Left lung (tissue), 10 donors: ENCODE data around the gene APELA. TPM values are rescaled to one million over a fixed set of nuclear protein-coding genes. Genes with fewer than 3 reads are reported as not detected.
"Not testable (repeated sequence)": the region's sequence is repeated elsewhere in the genome, so short reads cannot be mapped to it uniquely, and the experiment has no call there.

Source experiments
- ATAC-seq: fragments of 200-7000 bp; cut with Tn5 transposase; one replicate; pipeline ENCODE4 v1.9.1; 2020; ENCODE audit warnings: moderate library complexity
- DNase-seq, 4 donors: peaks; one replicate each; pipeline ENCODE4 v3.0.0-alpha.2; 2013 to 2020
- H3K27ac ChIP-seq, 2 donors: fragments of 200-600 bp; sonication (generic) in 1 of 2; one replicate each; pipeline versions ENCODE4 v1.5.0 to v1.8.0; 2020 to 2021
- H3K27me3 ChIP-seq, 2 donors: fragments of 200-600 bp; sonication (generic) in 1 of 2; one replicate each; pipeline versions ENCODE4 v1.5.0 to v1.8.0; 2020 to 2021
- H3K36me3 ChIP-seq, 2 donors: fragments of 200-600 bp; sonication (generic) in 1 of 2; one replicate each; pipeline versions ENCODE4 v1.5.0 to v1.8.0; 2020 to 2021
- H3K4me1 ChIP-seq, 2 donors: fragments of 200-600 bp; one replicate each; pipeline ENCODE4 v1.8.0; 2021
- H3K4me3 ChIP-seq, 2 donors: fragments of 200-600 bp; sonication (generic) in 1 of 2; one replicate each; pipeline versions ENCODE4 v1.5.0 to v1.8.0; 2020 to 2021; ENCODE audit warnings: mild to moderate bottlenecking in 1 of 2
- H3K9me3 ChIP-seq, 2 donors: fragments of 200-600 bp; sonication (generic) in 1 of 2; one replicate each; pipeline versions ENCODE4 v1.5.0 to v1.8.0; 2020 to 2021
- intact Hi-C, 2 donors: fragments of 100-400 bp; cut with DNase I; formaldehyde crosslinking; loops; one replicate each; pipeline versions ENCODE4 v1.11.2 to v1.14.2; 2022
- polyA plus RNA-seq, 6 donors: library from polyadenylated mRNA; unstranded; fragments of 120-200 nt; gene quantifications; one replicate each; pipeline ENCODE4 v1.2.1, GENCODE V29; 2013; ENCODE audit not compliant: insufficient read length in 6 of 6
- total RNA-seq, 2 donors: library from RNA; stranded (reverse); fragmentation: NEBNext Ultra II Directional; extraction: Animal tissue kit (Norgen Biotek cat#: 25700); gene quantifications; one replicate each; pipeline ENCODE4 v1.2.1, GENCODE V29; 2021
- TF ChIP-seq, protein P1 (sequence below), 2 donors: fragments of 200-600 bp; sonication (generic) in 1 of 2; IDR thresholded peaks; one replicate each; pipeline versions ENCODE4 v1.5.0 to v1.8.0; 2021; ENCODE audit warnings: antibody characterized with exemption in 2 of 2
- donor health status: DM: no; HTN: yes; CAD: no.
- donor health status: DM: no; HTN: no; CAD: no.

Gene APELA
- total and polyA plus RNA-seq, 8 donors, result 0.18 to 0.44 (median 0.28) TPM; not detected in 1

DNA sequence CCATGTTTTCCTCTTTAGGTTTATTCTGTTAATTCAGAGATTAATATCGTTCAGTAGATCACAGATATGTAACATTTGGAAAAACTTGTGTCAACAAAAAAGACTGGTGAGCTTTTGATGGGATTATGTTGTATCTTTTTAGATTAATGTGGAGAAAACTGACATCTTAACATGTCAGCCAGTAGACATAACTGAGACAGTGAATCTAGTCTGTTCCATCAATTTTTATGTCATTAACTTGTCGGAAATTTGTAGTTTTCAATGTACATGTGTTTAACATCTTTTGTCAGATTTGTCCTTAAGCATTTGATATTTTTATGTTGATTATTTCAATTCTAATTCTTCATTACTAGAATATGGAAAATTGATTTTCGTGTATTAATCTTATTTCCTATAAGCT, 42.0 kb downstream of the APELA start:
- Histone ChIP-seq H3K4me1 (no peaks in the 10 kb centered on the region), H3K27ac (no peak overlapping the region), H3K36me3 (no peaks in the 10 kb centered on the region), H3K4me3 (no peak overlapping the region), H3K27me3 (no peaks in the 10 kb centered on the region), H3K9me3 (no peaks in the 10 kb centered on the region)
- intact Hi-C loops, result no loop called here
- ATAC-seq, result no peak
- DNase-seq, result no peak
- TF ChIP-seq, protein P1, sequence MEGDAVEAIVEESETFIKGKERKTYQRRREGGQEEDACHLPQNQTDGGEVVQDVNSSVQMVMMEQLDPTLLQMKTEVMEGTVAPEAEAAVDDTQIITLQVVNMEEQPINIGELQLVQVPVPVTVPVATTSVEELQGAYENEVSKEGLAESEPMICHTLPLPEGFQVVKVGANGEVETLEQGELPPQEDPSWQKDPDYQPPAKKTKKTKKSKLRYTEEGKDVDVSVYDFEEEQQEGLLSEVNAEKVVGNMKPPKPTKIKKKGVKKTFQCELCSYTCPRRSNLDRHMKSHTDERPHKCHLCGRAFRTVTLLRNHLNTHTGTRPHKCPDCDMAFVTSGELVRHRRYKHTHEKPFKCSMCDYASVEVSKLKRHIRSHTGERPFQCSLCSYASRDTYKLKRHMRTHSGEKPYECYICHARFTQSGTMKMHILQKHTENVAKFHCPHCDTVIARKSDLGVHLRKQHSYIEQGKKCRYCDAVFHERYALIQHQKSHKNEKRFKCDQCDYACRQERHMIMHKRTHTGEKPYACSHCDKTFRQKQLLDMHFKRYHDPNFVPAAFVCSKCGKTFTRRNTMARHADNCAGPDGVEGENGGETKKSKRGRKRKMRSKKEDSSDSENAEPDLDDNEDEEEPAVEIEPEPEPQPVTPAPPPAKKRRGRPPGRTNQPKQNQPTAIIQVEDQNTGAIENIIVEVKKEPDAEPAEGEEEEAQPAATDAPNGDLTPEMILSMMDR (IDR thresholded peaks at IDR 0.05), result no peak

DNA sequence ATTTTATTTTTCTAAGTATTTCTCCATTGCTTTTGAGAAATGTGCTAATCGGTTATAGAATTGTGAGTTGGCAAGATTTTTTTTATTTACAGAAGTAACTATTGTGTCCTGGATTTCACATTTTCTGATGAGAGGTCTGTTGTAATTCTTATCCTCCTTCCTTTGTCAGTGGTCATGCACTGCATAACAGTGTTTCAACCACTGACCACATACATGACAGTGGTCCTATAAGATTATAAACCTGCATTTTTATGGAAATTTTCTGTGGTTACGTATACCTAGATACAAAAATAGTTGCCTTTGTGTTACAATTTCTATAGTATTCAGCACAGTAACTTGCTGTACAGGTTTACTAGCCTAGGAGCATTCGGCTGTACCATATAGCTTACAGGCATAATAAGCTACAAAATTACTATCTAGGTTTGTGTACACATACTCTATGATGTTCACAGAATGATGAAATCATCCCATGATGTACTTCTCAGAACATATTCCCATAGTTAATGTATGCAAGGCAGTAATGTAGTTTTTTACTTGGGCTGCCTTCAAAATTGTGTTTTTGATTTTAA, 47.8 kb downstream of the APELA start:
- no peak for DNase-seq
- TF ChIP-seq, protein P1 (IDR thresholded peaks at IDR 0.05), result no peak
- H3K4me3 ChIP-seq, result no peak overlapping the region
- no peaks in the 10 kb centered on the region for H3K36me3 ChIP-seq
- H3K27me3 ChIP-seq, result no peaks in the 10 kb centered on the region
- intact Hi-C loops, result no loop called here
- no peak overlapping the region for H3K27ac ChIP-seq
- no peak for ATAC-seq
- no peaks in the 10 kb centered on the region for H3K4me1 ChIP-seq
- H3K9me3 ChIP-seq, result no peaks in the 10 kb centered on the region

DNA sequence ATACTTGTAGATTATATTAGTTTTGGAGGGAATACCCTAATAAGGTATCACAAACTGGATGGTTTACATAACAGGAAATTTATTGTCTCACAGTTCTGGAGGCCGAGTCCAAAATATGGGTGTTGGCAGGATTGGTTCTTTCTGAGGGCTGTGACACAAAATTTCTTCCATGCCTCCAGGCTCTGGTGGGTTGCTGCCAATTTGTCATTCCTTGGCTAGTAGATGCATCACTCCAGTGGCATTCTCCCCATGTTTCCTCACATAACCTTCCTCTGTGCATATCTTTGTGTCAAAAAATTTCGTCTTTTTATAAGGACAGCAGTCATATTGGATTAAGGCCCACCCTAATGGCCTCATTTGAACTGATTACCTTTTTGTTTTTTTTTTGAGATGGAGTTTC, 49.3 kb downstream of the APELA start:
- no peak for ATAC-seq

DNA sequence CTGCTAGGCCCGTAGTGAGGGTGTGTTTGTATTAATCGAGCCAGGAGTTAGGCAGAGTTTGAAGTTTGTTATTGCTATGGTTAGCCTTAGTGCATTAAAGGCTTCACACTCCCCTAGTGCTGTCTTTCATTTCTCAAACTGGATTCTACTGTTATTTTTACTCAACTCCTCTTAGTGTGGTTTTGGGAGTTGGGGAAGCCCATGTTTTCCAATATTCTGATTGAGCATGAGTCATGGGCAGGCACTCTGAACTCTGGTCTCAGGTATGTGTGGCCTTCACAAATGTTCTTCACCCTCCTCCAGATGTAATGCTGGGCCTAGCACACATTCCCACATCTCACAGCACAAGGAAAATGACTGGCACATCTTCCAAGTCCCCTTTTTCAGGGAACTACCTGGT, 50.1 kb downstream of the APELA start:
- intact Hi-C loops, H3K27me3 ChIP-seq, H3K4me1 ChIP-seq, ATAC-seq, H3K9me3 ChIP-seq, DNase-seq, H3K4me3 ChIP-seq, H3K27ac ChIP-seq, H3K36me3 ChIP-seq: not testable (repeated sequence)

More for the DNA sequence above, 49.3 kb downstream of the APELA start:
- intact Hi-C loops, result no loop called here
- DNase-seq, result no peak
- H3K27me3 ChIP-seq, result no peaks in the 10 kb centered on the region
- no peaks in the 10 kb centered on the region for H3K36me3 ChIP-seq
- TF ChIP-seq, protein P1 (IDR thresholded peaks at IDR 0.05), result no peak
- H3K27ac ChIP-seq, result no peak overlapping the region
- no peak overlapping the region for H3K4me3 ChIP-seq
- no peaks in the 10 kb centered on the region for H3K9me3 ChIP-seq
- no peaks in the 10 kb centered on the region for H3K4me1 ChIP-seq

DNA sequence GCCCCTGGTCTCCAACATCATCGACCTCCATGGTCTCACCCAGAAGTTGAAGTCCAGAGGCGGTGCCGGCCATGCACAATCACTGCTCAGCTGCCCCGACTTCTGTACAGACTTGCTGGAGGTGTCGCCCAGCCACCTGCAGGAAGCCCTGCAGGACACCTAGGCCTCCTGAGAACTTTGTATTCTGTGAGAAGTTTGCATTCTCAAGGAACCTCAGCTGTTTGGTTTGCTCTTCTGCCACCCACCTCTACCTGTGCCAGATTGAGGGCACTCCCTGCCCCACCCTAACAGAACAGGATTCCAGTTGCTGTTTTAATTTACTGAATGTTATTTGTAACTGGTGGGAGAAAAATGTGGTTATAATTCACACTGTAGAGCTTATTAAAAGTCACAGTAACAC, 53.7 kb downstream of the APELA start:
- no peak for DNase-seq
- no peak overlapping the region for H3K27ac ChIP-seq
- H3K27me3 ChIP-seq, result no peaks in the 10 kb centered on the region
- no peak for ATAC-seq
- TF ChIP-seq, protein P1 (IDR thresholded peaks at IDR 0.05), result no peak
- H3K9me3 ChIP-seq, result no peaks in the 10 kb centered on the region
- no peaks in the 10 kb centered on the region for H3K4me1 ChIP-seq
- H3K36me3 ChIP-seq, result no peaks in the 10 kb centered on the region
- intact Hi-C loops, result no loop called here
- no peak overlapping the region for H3K4me3 ChIP-seq
